Activated CD4-positive, alpha-beta T cell treated with anti-CD3 and anti-CD28 coated beads, Interleukin-2, amount 10 ng/mL, durations not matched to agents 7 days and 5 days (primary cell): Measurements from ENCODE around the gene CCDC194. TPM values are rescaled to one million over a fixed set of nuclear protein-coding genes. Genes with fewer than 3 reads are reported as not detected.

Experiments used
- CTCF ChIA-PET: fragments of 350-600 bp; sonication (Branson Sonifier 250); formaldehyde crosslinking; loops from one replicate; lab custom pipeline; 2021; ENCODE audit warnings: antibody characterized with exemption; lab: Charles Lee
- POLR2A ChIA-PET: fragments of 350-600 bp; sonication (Branson Sonifier 250); formaldehyde crosslinking; loops from one replicate; lab custom pipeline; 2021; ENCODE audit warnings: antibody characterized with exemption; lab: Charles Lee
- DNase-seq: peaks from one replicate; pipeline ENCODE4 v3.0.0-alpha.2; 2020
- H3K27ac Mint-ChIP-seq: one replicate; pipeline ENCODE4 v1.8.0; 2021; ENCODE audit warnings: mild to moderate bottlenecking, moderate library complexity, mixed read lengths
- H3K27me3 Mint-ChIP-seq: one replicate; pipeline ENCODE4 v1.8.0; 2021; ENCODE audit warnings: mixed read lengths
- H3K36me3 Mint-ChIP-seq: one replicate; pipeline ENCODE4 v1.8.0; 2021; ENCODE audit warnings: low read depth, mixed read lengths
- H3K4me1 Mint-ChIP-seq: one replicate; pipeline ENCODE4 v1.8.0; 2021; ENCODE audit warnings: mixed read lengths
- H3K4me3 Mint-ChIP-seq: one replicate; pipeline ENCODE4 v1.8.0; 2021; ENCODE audit warnings: mild to moderate bottlenecking, moderate library complexity, mixed read lengths
- H3K9me3 Mint-ChIP-seq: one replicate; pipeline ENCODE4 v1.8.0; 2021; ENCODE audit warnings: mixed read lengths
- total RNA-seq, 2 experiments: library from RNA; stranded (reverse); gene quantifications; one replicate each; pipeline ENCODE4 v1.2.3, GENCODE V29; 2021

Gene CCDC194
- total RNA-seq, 2 experiments from 2014 or later, result 3.7 to 4.2 TPM

DNA sequence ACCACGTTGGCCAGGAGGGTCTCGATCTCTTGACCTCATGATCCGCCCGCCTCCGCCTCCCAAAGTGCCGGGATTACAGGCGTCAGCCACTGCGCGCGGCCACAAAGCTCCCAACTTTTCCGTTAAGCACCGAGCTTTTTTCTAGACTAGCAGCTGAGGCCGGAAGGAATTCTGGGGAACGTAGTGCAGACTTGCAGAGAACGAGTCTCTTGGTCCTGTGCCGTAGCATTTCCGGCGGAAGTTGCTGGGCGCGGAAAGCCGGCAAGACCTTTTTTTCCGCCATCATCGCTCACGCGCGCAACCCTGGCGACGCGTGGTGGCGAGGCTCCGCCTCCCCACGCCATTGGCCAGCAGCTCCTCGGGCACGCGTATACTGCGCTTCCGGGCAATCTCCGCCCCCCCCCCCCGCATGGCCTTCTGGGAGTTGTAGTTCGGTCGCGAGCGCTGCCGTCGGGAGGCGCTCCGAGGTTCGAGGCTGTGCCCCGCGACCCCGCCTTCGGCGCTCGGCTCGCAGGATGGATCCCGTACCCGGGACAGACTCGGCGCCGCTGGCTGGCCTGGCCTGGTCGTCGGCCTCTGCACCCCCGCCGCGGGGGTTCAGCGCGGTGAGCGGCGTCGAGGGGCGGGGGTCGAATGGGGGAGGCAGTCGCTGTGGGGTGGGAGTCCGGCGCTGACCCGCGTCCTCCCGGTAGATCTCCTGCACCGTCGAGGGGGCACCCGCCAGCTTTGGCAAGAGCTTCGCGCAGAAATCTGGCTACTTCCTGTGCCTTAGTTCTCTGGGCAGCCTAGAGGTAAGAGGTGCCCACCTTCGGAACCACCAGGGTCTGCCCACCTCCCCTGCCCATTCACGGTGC is 25.9 kb upstream of the CCDC194 start, which contains the start of gene MVB12A:
Gene MVB12A, plus strand, starts transcription at position 427 of the 854 bp plus-strand sequence. Its CDS starts 89 bp downstream, at position 516.
- Mint-ChIP-seq H3K4me1 (peaks cover 24% of the 10 kb centered on the region), H3K9me3 (no peaks in the 10 kb centered on the region), H3K27ac (peak within 1 kb of the TSS; percentile 93), H3K36me3 (peaks cover 19% of the 10 kb centered on the region), H3K27me3 (no peaks in the 10 kb centered on the region), H3K4me3 (peak within 1 kb of the TSS; percentile 91)
- POLR2A ChIA-PET, result interaction anchor here (0.5 to 1.5 kb wide), 2 partner anchors 14 to 118 kb away, joined by 3 to 14 read pairs; partner anchors contain the start of gene BST2
- CTCF ChIA-PET, result interaction anchor here (0.6 to 1.6 kb wide), 10 partner anchors 9 to 513 kb away, joined by 3 to 7 read pairs (median 4); partner anchors contain the start of genes ANO8, BST2 and CCDC124
- peak; percentile 96 for DNase-seq

DNA sequence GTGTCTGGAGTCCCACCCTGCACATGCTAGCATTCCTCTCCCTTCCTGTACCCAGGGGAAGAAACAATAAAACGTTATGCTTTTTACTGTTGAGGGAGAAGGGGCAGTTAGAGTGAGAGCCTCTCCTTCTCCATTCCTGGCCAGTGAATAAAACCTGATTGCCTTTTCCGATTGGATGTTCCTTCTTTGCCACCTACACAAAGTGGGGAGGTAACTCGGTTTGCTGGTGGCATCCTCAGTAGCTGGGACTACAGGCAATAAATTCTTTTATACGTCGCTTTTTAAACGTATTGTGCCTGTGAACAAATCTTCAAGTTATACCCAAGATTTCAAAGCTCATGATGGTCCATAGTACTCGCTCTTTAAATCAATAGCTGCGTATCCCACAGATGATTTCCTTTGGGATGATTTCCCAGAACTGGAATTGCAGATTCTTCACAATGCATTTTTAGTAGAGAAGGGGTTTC is 25.2 kb upstream of the CCDC194 start:
- Mint-ChIP-seq H3K9me3 (no peaks in the 10 kb centered on the region), H3K27ac (peak overlapping the region; percentile 93), H3K4me3 (peak overlapping the region; percentile 91), H3K36me3 (peaks cover 24% of the 10 kb centered on the region), H3K27me3 (no peaks in the 10 kb centered on the region), H3K4me1 (peaks cover 20% of the 10 kb centered on the region)
- CTCF ChIA-PET, result interaction anchor here (0.6 to 1.6 kb wide), 9 partner anchors 8 to 513 kb away, joined by 3 to 7 read pairs (median 4); partner anchors contain the start of genes ANO8, BST2 and CCDC124
- no peak for DNase-seq
- POLR2A ChIA-PET, result interaction anchor here (0.5 to 1.5 kb wide), 2 partner anchors 13 to 117 kb away, joined by 3 to 14 read pairs; partner anchors contain the start of gene BST2

DNA sequence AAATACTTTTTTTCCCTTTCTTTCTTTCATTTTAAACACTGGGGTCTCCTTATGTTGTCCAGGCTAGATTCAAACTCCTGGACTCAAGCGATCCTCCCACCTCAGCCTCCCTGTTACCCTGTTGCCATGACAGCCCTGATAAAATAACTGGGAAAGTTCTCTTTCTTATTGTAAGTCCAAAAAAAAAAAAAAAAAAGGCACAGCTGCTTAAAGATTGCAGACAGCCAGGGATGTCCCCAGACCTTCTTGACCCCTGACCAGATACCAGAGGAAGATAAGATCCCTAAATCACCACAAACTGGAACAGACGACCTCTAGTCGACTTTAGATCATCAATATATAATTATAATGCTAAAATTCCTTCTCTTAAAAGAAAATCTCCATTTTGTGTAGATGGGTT is 24.7 kb upstream of the CCDC194 start:
- POLR2A ChIA-PET, result interaction anchor here (1.5 kb wide), 1 partner anchor 13 kb away, joined by 14 read pairs; the partner anchor contains the start of gene BST2
- DNase-seq, result no peak
- Mint-ChIP-seq H3K36me3 (peaks cover 28% of the 10 kb centered on the region), H3K4me3 (peak overlapping the region; percentile 91), H3K27ac (peak overlapping the region; percentile 93), H3K9me3 (no peaks in the 10 kb centered on the region), H3K27me3 (no peaks in the 10 kb centered on the region), H3K4me1 (peaks cover 18% of the 10 kb centered on the region)
- CTCF ChIA-PET, result interaction anchor here (1.4 to 1.5 kb wide), 3 partner anchors 10 to 514 kb away, joined by 3 to 7 read pairs (median 4); partner anchors contain the start of gene CCDC124

DNA sequence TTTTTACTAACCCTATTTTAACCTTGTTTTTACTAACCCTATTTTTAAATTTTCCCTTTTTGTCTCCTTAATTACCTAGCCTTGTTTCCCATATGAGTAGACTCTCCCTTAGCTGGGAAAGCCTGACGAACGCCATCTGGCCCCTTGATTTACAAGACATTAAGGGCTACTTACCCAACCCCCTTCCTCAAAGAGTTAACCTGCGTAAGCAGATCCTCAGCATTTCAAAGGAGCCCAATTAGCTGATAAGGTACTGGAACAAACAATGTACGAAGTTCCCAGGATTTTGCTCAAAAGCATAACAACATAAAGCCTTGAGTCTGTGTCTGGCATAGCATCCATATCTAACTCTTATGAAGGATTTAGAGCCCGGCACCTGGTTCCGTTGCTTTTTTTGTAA is 21.1 kb upstream of the CCDC194 start:
- peaks cover 26% of the 10 kb centered on the region for H3K4me1 Mint-ChIP-seq
- no peak for DNase-seq
- H3K36me3 Mint-ChIP-seq, result peaks cover 48% of the 10 kb centered on the region
- ChIA-PET CTCF (interaction anchor here (0.9 to 1.4 kb wide), 2 partner anchors 9 to 97 kb away, joined by 3 to 4 read pairs; partner anchors contain the start of gene PGLS), POLR2A (interaction anchor here (0.5 kb wide), 1 partner anchor 32 kb away, joined by 5 read pairs; no protein-coding TSS in a partner anchor)
- no peaks in the 10 kb centered on the region for H3K9me3 Mint-ChIP-seq
- H3K27me3 Mint-ChIP-seq, result no peaks in the 10 kb centered on the region
- no peak overlapping the region for H3K4me3 Mint-ChIP-seq
- H3K27ac Mint-ChIP-seq, result no peak overlapping the region

DNA sequence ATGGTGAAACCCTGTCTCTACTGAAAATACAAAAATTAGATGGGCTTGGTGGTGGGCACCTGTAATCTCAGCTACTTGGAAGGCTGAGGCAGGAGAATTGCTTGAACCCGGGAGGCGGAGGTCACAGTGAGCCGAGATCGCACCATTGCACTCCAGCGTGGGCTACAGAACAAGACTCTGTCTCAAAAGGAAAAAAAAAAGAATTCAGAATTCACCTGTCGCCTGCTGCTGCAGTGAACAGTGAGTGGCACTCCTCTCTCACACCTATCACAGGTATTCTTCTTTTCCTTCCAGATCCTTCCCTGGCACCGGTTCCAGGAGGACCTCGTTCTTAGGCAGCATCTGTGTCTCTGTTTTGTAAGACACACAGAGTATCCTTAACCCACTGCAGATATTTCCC is 20.1 kb upstream of the CCDC194 start:
- Mint-ChIP-seq H3K36me3 (peaks cover 48% of the 10 kb centered on the region), H3K4me3 (no peak overlapping the region), H3K27me3 (no peaks in the 10 kb centered on the region), H3K4me1 (peaks cover 24% of the 10 kb centered on the region), H3K9me3 (no peaks in the 10 kb centered on the region), H3K27ac (no peak overlapping the region)
- CTCF ChIA-PET, result no interaction called here
- POLR2A ChIA-PET, result no interaction called here
- DNase-seq, result no peak

DNA sequence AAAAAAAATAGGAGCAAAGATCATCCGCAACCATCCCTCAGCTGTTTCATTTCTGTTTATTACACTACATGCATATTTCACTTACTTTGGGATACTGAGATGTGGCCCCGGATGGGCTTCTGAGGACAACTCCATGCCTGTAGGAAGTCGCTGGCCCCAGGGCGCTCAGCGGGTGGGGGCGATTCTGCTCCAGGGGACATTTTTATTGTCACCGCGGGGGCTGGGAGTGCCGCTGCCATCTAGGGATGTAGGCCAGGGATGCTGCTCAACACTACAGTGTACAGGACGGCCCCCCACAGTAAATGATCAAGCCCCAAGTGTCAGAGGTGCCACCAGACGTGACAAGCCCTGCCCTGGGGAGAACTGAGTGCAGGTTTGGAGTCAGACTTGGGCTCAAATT is 17.8 kb upstream of the CCDC194 start:
- POLR2A ChIA-PET, result no interaction called here

DNA sequence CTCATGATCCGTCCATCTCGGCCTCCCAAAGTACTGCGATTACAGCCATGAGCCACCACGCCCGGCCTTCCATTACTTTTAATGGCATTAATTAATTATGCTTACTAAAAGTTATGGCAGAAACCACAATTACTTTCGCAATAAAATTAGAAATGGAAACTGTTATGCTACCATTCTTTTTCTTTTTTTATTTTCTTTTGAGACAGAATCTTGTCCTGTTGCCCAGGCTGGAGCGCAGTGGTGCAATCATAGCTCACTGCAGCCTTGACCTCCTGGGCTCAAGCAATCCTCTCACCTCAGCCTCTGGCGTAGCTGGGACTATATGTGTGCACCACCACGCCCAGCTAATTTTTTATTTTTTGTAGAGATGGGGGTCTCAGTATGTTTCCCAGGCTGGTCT is 16.0 kb upstream of the CCDC194 start:
- H3K4me3 Mint-ChIP-seq, result no peak overlapping the region
- no peak overlapping the region for H3K27ac Mint-ChIP-seq
- DNase-seq, result no peak
- H3K36me3 Mint-ChIP-seq, result peaks cover 45% of the 10 kb centered on the region
- no peaks in the 10 kb centered on the region for H3K9me3 Mint-ChIP-seq
- ChIA-PET POLR2A (no interaction called here), CTCF (interaction anchor here (1.5 kb wide), 1 partner anchor 9 kb away, joined by 7 read pairs; the partner anchor contains the start of gene MVB12A)
- peaks cover 35% of the 10 kb centered on the region for H3K4me1 Mint-ChIP-seq
- H3K27me3 Mint-ChIP-seq, result no peaks in the 10 kb centered on the region

More for the DNA sequence above, 17.8 kb upstream of the CCDC194 start:
- Mint-ChIP-seq H3K27ac (no peak overlapping the region), H3K4me3 (no peak overlapping the region), H3K36me3 (peaks cover 50% of the 10 kb centered on the region), H3K4me1 (peaks cover 31% of the 10 kb centered on the region), H3K9me3 (no peaks in the 10 kb centered on the region), H3K27me3 (no peaks in the 10 kb centered on the region)
- DNase-seq, result no peak
- CTCF ChIA-PET, result interaction anchor here (1.0 kb wide), 2 partner anchors 8 to 25 kb away, joined by 3 read pairs; partner anchors contain the start of gene MVB12A

DNA sequence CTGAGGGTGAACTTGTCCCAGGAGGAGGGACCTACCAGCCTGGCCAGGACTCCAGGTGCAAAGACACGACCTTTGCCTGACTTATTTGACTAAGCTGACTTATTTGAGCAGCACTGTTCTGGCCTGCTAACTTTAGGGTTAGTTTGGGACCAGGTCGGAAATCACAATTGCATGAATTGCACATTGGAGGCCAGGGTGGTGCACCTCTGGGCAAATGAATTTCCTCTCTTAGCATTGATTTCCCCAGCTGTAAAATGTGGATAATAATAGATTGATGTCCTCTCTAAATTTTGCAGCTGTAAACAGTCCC is 12.8 kb upstream of the CCDC194 start:
- Mint-ChIP-seq H3K27me3 (no peaks in the 10 kb centered on the region), H3K36me3 (peaks cover 37% of the 10 kb centered on the region), H3K4me3 (peak overlapping the region; percentile 96), H3K9me3 (no peaks in the 10 kb centered on the region), H3K4me1 (peaks cover 43% of the 10 kb centered on the region), H3K27ac (peak overlapping the region; percentile 95)
- ChIA-PET POLR2A (interaction anchor here (1.1 to 2.7 kb wide), 2 partner anchors 13 to 14 kb away, joined by 3 to 14 read pairs; partner anchors contain the start of gene MVB12A), CTCF (interaction anchor here (0.7 to 1.2 kb wide), 3 partner anchors 9 to 21 kb away, joined by 3 to 4 read pairs (median 3); no protein-coding TSS in a partner anchor)
- DNase-seq, result no peak

DNA sequence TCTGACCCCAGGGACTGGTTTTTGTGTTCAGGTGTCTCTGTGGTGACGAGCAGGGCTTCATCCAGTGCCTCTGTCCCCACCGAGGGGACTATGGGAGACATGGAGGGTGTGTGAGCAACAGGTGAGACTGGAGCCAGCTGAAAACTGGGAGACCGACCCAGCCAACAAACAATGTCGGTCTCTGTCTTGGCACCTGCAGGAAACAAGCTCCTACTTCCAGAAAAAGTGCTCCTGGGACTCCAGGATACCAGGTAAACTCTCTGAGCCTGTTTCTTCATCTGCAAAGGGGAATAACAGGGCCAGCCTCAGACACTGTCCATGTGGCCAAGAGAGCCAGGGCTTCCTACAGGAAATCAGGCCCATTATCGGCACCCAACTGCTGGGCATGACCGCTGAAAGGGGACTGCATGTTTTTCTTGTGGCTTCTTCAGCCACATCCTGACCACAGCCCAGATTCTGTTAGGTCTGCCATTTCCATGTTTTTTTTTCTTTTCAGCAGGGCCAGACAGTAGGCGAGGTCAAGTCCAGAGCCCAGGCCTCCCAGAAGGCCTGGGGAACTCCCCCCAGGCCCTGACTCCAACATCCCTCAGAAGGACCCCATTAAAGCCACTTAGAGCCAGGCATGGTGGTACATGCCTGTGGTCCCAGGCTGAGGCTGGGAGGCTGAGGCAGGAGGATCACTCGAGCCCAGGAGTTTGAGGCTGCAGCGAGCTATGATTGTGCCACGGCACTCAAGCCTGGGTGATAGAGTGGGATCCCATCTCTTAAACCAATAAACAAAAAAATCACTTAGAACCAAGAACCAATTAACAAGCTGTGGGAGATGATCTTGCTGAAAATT is 12.3 kb upstream of the CCDC194 start:
- Mint-ChIP-seq H3K36me3 (peaks cover 35% of the 10 kb centered on the region), H3K4me3 (peak overlapping the region; percentile 96), H3K27ac (peak overlapping the region; percentile 95), H3K9me3 (no peaks in the 10 kb centered on the region), H3K4me1 (peaks cover 42% of the 10 kb centered on the region), H3K27me3 (no peaks in the 10 kb centered on the region)
- peak; percentile 44 for DNase-seq
- ChIA-PET CTCF (interaction anchor here (0.7 to 1.4 kb wide), 8 partner anchors 9 to 453 kb away, joined by 3 to 4 read pairs (median 3); partner anchors contain the start of genes MRPL34, MVB12A and RPL18A), POLR2A (interaction anchor here (0.5 to 2.7 kb wide), 3 partner anchors 13 to 114 kb away, joined by 3 to 14 read pairs (median 3); partner anchors contain the start of gene MVB12A)

DNA sequence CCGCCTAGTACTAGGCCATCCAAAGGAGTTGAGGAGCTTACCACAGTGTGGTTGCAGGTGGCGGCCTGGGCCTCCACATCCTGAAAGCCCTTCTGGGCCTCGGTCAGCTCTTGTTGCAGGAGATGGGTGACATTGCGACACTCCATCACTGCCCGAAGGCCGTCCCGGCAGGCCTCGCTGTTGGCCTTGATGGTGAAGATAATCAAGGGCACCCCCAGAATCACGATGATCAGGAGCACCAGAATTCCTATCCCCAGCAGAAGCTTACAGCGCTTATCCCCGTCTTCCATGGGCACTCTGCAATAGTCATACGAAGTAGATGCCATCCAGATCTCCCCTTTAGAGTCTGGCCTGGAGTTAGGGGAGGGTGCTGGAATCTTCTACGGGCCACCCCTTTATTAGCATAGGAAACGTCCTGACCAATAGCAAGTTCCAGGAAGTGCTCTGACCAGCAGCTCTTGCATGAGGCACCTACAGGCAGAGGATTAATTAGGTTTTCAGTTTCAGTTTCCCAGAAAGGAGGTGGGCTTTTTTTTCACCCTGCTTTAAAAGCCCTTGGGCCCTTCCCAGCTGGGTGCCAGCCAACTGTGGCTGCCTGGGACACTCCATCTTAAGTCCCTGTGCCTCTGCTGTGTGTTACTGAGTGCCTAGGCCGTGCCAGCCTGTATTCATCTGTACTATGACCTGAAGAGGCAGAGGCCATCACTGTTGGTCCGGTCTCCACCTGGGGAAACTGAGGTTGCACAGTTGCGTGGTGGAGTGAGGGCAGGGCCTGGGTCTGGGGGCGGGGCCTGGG is 11.5 kb upstream of the CCDC194 start, which contains the start of gene BST2:
Gene BST2, minus strand, starts transcription at position 381 of the 796 bp plus-strand sequence. Its CDS starts 55 bp downstream, at position 326.
- ChIA-PET POLR2A (interaction anchor here (0.5 to 2.7 kb wide), 3 partner anchors 14 to 1942 kb away, joined by 3 to 14 read pairs (median 5); partner anchors contain the start of gene MVB12A), CTCF (interaction anchor here (0.7 to 1.4 kb wide), 7 partner anchors 9 to 454 kb away, joined by 3 to 4 read pairs (median 3); partner anchors contain the start of genes MRPL34, MVB12A and RPL18A)
- Mint-ChIP-seq H3K36me3 (peaks cover 37% of the 10 kb centered on the region), H3K4me1 (peaks cover 42% of the 10 kb centered on the region), H3K9me3 (no peaks in the 10 kb centered on the region), H3K4me3 (peak within 1 kb of the TSS; percentile 96), H3K27me3 (no peaks in the 10 kb centered on the region), H3K27ac (peak within 1 kb of the TSS; percentile 95)
- DNase-seq, result peak; percentile 72
